Measurements from ENCODE around the gene ITPK1. TPM values are rescaled to one million over a fixed set of nuclear protein-coding genes. Genes with fewer than 3 reads are reported as not detected.

Gene ITPK1
- total RNA-seq, 1 experiment from 2014 or later = 60.1 TPM

- Histone ChIP-seq H3K4me1 (0 out of 2 replicates have a peak, but pooled peaks cover 3% of the 10 kb centered on the region), H3K9me3 (no peaks in the 10 kb centered on the region), H3K4me3 (ENCODE audit: low read depth, low read length) (no peak overlapping the region), H3K36me3 (ENCODE audit: control insufficient read depth, insufficient read depth, low read length) (no peaks in the 10 kb centered on the region), H3K27me3 (replicated peaks; ENCODE audit: control insufficient read depth, insufficient read depth, low read length) (no peaks in the 10 kb centered on the region)
- Mint-ChIP-seq H3K27me3 (ENCODE audit: insufficient read depth, unreplicated experiment) (no peaks in the 10 kb centered on the region), H3K27ac (ENCODE audit: unreplicated experiment) (no peak overlapping the region), H3K4me3 (ENCODE audit: unreplicated experiment) (no peak overlapping the region), H3K9me3 (ENCODE audit: unreplicated experiment) (no peaks in the 10 kb centered on the region), H3K36me3 (ENCODE audit: insufficient read depth, unreplicated experiment) (no peaks in the 10 kb centered on the region), H3K4me1 (ENCODE audit: low read depth, unreplicated experiment) (peaks cover 4% of the 10 kb centered on the region)
- no peak for DNase-seq
- no TSS peak for BruUV-seq (replicated peaks)
- CTCF ChIA-PET = no interaction called here
- no peak for TF ChIP-seq CTCF (IDR thresholded peaks at IDR 0.05; ENCODE audit: insufficient read depth in 1 of 2, low read depth in 1 of 2, low read length in 1 of 2, severe bottlenecking in 1 of 2, unreplicated experiment in 1 of 2)
- POLR2A ChIA-PET = no interaction called here
- intact Hi-C loops (cut with micrococcal nuclease; ENCODE audit: unreplicated experiment) = no loop called here
Measured at GRCh38 chr14:93007225-93007997, 108.3 kb downstream of the ITPK1 start.

DNA sequence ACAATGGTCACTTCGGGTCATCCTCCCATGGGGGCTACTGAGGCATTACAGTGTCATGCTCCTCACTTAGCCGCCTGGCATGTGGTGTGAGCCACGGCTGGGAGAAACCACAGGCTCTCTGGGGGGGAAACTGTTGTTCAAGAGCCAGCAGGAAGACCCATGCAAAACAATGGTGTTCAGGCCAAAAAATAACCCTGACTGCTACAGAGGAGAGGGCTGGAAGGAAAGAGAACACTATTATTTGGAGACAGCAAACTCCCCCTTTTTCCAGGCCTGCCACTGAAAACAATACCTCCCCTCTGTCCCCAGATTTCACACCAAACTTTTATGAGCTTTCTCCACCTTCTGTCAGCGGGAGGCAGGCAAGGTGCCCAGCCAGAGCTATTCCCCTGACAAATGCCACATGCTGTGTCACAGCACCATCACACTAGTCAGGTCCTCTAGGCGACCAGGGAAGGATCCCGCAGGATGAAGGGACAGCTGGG, 109.1 kb downstream of the ITPK1 start:
- Mint-ChIP-seq H3K27me3 (ENCODE audit: insufficient read depth, unreplicated experiment) (no peaks in the 10 kb centered on the region), H3K27ac (ENCODE audit: unreplicated experiment) (no peak overlapping the region), H3K9me3 (ENCODE audit: unreplicated experiment) (no peaks in the 10 kb centered on the region), H3K36me3 (ENCODE audit: insufficient read depth, unreplicated experiment) (no peaks in the 10 kb centered on the region), H3K4me1 (ENCODE audit: low read depth, unreplicated experiment) (no peaks in the 10 kb centered on the region), H3K4me3 (ENCODE audit: unreplicated experiment) (no peak overlapping the region)
- no peak overlapping the region for H3K4me3 ChIP-seq (ENCODE audit: low read depth, low read length)
- POLR2A ChIA-PET = no interaction called here
- no TSS peak for BruUV-seq (replicated peaks)
- CTCF ChIA-PET = no interaction called here
- no peak for DNase-seq
- no peaks in the 10 kb centered on the region for H3K36me3 ChIP-seq (ENCODE audit: control insufficient read depth, insufficient read depth, low read length)
- intact Hi-C loops (cut with micrococcal nuclease; ENCODE audit: unreplicated experiment) = no loop called here
- no peaks in the 10 kb centered on the region for H3K27me3 ChIP-seq (replicated peaks; ENCODE audit: control insufficient read depth, insufficient read depth, low read length)
- 0 out of 2 replicates have a peak, but pooled peaks cover 3% of the 10 kb centered on the region for H3K4me1 ChIP-seq
- no peak for TF ChIP-seq CTCF (IDR thresholded peaks at IDR 0.05; ENCODE audit: insufficient read depth in 1 of 2, low read depth in 1 of 2, low read length in 1 of 2, severe bottlenecking in 1 of 2, unreplicated experiment in 1 of 2)
- H3K9me3 ChIP-seq = no peaks in the 10 kb centered on the region

GRCh38 chr14:93005838-93006237, 109.9 kb downstream of the ITPK1 start:
- Mint-ChIP-seq H3K27me3 (ENCODE audit: insufficient read depth, unreplicated experiment) (no peaks in the 10 kb centered on the region), H3K36me3 (ENCODE audit: insufficient read depth, unreplicated experiment) (no peaks in the 10 kb centered on the region), H3K27ac (ENCODE audit: unreplicated experiment) (no peak overlapping the region), H3K4me3 (ENCODE audit: unreplicated experiment) (no peak overlapping the region), H3K4me1 (ENCODE audit: low read depth, unreplicated experiment) (no peaks in the 10 kb centered on the region), H3K9me3 (ENCODE audit: unreplicated experiment) (no peaks in the 10 kb centered on the region)
- H3K27me3 ChIP-seq (replicated peaks; ENCODE audit: control insufficient read depth, insufficient read depth, low read length) = no peaks in the 10 kb centered on the region
- H3K9me3 ChIP-seq = no peaks in the 10 kb centered on the region
- CTCF ChIA-PET = no interaction called here
- H3K4me1 ChIP-seq = 0 out of 2 replicates have a peak, but pooled peaks cover 3% of the 10 kb centered on the region
- DNase-seq = no peak
- no peak overlapping the region for H3K4me3 ChIP-seq (ENCODE audit: low read depth, low read length)
- no TSS peak for BruUV-seq (replicated peaks)
- POLR2A ChIA-PET = no interaction called here
- TF ChIP-seq CTCF (IDR thresholded peaks at IDR 0.05; ENCODE audit: insufficient read depth in 1 of 2, low read depth in 1 of 2, low read length in 1 of 2, severe bottlenecking in 1 of 2, unreplicated experiment in 1 of 2) = no peak
- intact Hi-C loops (cut with micrococcal nuclease; ENCODE audit: unreplicated experiment) = no loop called here
- no peaks in the 10 kb centered on the region for H3K36me3 ChIP-seq (ENCODE audit: control insufficient read depth, insufficient read depth, low read length)
